ENCODE measurements around the gene C16orf78.

Gene C16orf78

GRCh38 chr16:49437344-49437743, 63.7 kb downstream of the C16orf78 start:
- TF ChIP-seq CTCF (IDR thresholded peaks at IDR 0.05; ENCODE audit: low read length, missing control alignments), result no peak
- H3K4me3 ChIP-seq (replicated peaks; ENCODE audit: low read depth, low read length), result no peak overlapping the region
- no peak for DNase-seq (ENCODE audit: low read depth)

- no peak for DNase-seq (ENCODE audit: low read depth)
- no peak overlapping the region for H3K4me3 ChIP-seq (replicated peaks; ENCODE audit: low read depth, low read length)
- TF ChIP-seq CTCF (IDR thresholded peaks at IDR 0.05; ENCODE audit: low read length, missing control alignments), result no peak
These were observed 65.4 kb downstream of the C16orf78 start for GRCh38 chr16:49439050-49439449.

GRCh38 chr16:49439676-49440075, 66.1 kb downstream of the C16orf78 start:
- DNase-seq (ENCODE audit: low read depth), result no peak
- no peak overlapping the region for H3K4me3 ChIP-seq (replicated peaks; ENCODE audit: low read depth, low read length)
- TF ChIP-seq CTCF (IDR thresholded peaks at IDR 0.05; ENCODE audit: low read length, missing control alignments), result no peak

GRCh38 chr16:49440156-49441065, 66.8 kb downstream of the C16orf78 start:
- TF ChIP-seq CTCF (IDR thresholded peaks at IDR 0.05; ENCODE audit: low read length, missing control alignments), result no peak
- no peak for DNase-seq (ENCODE audit: low read depth)
- H3K4me3 ChIP-seq (replicated peaks; ENCODE audit: low read depth, low read length), result no peak overlapping the region

- DNase-seq (ENCODE audit: low read depth), result peak; percentile 3
- H3K4me3 ChIP-seq (replicated peaks; ENCODE audit: low read depth, low read length), result no peak overlapping the region
- TF ChIP-seq CTCF (IDR thresholded peaks at IDR 0.05; ENCODE audit: low read length, missing control alignments), result no peak
These were observed 67.8 kb downstream of the C16orf78 start for GRCh38 chr16:49441366-49441780.

- no peak for DNase-seq (ENCODE audit: low read depth)
- H3K4me3 ChIP-seq (replicated peaks; ENCODE audit: low read depth, low read length), result no peak overlapping the region
These were observed 69.2 kb downstream of the C16orf78 start for GRCh38 chr16:49442805-49443204.

More at GRCh38 chr16:49442805-49443204, 69.2 kb downstream of the C16orf78 start:
- no peak for TF ChIP-seq CTCF (IDR thresholded peaks at IDR 0.05; ENCODE audit: low read length, missing control alignments)
